Stimulated activated CD8-positive, alpha-beta memory T cell treated with anti-CD3 and anti-CD28 coated beads, Interleukin-12 subunit alpha, Interleukin-12 subunit beta, amount 100 ng/mL, for 24 hours (primary cell): ENCODE data around the gene URAD.

Experiments
- DNase-seq: peaks from one replicate; pipeline ENCODE4 v3.0.0-alpha.2; 2020; ENCODE audit errors: extremely low read depth

The URAD gene

DNA sequence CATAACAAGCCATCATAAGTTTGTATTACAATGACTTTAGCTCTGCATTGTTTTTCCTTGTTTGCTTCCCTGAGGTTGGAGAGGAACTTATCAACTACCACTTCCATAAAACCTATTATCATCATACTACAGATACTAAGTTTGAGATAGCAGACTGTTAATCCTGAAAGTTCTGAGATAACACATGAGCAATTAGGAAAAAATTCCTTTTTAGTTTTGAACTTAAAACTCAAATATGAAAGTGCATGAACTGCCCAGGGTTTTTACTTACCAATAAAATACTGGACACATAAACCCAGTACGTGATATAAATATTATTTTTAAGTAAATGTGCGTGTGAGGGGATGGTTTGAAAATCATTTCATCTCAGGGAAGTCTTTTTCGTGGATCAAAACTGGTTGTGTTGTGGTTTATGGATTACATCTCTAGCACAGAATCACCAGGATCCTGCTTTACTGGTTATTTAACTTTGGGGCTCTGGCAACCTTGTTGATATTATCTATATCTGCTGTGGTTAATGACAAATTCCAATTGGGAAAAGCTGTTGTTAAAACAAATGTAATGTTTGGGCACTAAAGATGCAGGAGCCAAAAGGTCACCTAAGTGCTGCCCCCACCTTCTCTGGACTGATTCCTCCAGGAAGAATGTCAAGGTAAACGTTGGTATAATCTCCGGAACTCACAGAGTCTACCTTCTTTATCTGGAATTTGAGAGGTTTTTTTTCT lies 31.8 kb downstream of the URAD start:
- DNase-seq = no peak

DNA sequence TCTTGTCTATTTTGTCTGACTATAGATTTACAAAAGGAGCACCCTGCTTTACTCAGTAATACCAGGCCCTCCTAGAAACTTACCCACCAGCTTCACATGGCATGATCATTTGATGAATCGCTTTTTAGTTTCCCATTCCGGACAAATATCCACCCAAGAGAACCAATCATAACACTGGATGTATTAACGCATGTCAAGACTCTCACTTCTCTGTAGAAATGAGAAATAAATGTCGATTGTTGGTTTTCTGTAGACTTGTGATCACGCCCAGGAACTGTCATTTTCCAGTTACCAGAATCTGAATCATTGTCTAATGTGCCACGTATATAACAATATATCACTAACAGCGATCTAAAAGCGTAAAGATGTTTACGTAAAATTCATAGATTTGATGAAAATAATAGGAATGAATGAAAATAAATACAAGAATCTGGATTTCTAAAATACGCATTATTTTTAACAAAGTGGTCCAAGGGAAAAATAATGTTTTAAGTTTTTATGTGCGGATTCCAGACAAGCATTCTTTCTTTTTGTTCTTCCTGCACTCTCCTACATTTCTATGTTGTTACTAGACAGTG lies 33.4 kb downstream of the URAD start:
- no peak for DNase-seq

DNA sequence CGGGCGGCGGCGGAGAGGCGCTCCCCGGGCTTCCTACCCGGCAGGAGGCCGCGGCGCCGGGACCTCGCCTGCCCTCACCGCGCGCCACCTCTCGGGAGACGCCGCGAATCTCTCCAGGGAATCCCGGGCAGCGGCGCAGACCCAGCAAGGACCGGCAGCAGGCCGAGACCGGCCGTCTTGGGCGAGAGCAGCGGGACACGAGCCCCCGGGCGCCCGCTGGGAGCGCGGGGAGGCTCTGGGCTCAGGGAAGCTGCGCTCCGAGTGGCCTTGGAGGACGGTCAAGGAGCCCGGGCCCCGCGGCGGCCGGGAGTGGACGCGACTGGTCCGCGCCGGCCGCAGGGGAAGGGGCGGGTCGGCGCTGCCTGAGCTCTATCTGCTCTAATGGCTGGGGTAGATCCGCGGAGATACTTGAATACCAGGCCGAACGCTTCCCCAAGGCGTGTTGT lies 34.1 kb downstream of the URAD start:
- DNase-seq = no peak

DNA sequence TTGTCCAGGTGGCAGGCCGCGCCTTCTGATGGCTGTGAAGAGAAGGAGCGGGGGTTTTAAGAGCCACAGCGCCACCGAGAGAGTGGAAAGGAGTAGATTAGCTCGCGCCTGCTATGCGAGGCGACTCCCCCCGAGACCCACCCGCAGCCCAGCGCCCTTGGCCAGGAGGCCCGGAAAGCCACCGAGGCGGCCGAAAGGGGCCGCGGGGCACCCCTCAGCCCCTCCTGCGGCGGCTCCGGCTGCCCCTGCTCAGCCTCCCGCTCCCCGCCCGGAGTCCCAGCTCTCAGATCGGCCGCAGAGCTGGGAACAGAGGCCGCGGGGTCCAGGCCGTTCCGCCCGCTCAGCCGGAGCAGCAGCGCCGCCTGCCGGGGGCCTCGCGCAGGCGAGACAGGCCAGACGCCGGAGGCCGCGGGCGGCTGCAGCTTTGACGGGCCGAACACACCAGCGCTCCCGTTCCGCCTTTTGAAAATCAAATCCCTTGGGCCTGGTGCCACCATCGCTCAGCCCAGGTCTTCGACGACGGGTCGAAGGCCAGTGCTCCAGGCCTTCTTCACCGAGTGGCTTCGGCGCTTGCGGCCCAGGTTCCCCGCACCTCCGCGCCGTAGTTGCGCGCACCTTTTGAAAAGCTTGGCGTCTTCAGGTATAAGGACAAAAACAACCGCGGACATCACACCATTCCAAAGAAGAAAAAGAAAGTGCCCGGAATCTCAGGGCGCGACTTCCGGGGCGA lies 34.7 kb downstream of the URAD start:
- DNase-seq = peak; percentile 14

DNA sequence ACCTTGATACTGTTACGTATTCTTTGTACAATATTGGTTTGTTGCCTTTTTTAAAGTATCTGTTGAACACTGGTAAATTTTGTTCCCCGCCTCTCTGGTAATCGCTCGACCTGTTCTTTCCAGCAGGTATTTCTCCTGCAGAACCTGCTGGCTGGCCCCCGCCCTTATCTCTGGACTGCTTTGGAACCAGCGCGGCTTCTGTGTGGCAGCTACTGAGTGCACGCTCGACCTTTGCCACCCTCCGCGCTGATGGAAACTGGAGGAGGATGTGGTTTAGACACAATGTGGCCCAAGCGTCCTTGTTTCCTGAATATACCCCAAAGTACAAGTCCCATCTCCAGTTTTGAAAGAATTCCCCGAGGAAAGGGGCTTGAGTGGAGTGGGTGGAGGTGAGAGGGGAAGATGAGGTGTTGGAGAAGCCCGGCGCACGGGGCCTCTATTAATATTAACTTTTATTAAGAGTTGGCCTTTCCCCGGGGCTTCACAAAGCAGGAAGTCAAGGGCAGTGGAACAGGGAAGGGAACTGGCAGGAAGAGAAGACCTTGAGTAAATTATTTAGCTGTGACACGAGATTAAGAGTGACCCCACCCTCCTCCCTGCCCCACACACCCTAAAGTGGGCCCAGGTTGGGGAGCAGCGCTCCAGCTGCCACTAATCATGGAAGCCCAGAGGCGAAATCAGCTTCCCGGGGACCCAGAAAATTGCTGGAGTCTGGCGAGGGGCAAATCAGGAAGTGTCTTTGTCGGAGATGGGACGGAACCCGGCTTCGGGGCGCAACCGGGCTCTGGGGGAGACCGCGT lies 35.4 kb downstream of the URAD start:
- DNase-seq = no peak

DNA sequence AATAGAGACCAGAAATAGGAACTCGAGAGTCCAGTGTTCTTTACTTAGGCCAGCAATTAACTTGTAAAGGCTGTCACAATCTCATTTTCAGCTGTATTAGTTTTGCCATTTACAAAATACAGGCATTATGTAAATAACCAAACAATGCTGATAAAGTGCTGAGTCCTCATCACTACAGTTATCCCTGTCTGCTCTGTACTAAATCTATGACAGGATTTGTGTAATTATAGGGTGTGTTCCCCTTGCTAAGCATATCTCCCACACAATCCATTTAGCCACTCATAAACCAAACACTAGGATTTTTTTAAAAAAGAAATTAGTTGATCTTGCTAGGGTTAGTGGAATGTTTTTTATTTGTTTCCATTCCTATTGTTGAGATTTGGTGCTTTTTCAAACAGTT lies 45.5 kb downstream of the URAD start:
- DNase-seq = no peak

DNA sequence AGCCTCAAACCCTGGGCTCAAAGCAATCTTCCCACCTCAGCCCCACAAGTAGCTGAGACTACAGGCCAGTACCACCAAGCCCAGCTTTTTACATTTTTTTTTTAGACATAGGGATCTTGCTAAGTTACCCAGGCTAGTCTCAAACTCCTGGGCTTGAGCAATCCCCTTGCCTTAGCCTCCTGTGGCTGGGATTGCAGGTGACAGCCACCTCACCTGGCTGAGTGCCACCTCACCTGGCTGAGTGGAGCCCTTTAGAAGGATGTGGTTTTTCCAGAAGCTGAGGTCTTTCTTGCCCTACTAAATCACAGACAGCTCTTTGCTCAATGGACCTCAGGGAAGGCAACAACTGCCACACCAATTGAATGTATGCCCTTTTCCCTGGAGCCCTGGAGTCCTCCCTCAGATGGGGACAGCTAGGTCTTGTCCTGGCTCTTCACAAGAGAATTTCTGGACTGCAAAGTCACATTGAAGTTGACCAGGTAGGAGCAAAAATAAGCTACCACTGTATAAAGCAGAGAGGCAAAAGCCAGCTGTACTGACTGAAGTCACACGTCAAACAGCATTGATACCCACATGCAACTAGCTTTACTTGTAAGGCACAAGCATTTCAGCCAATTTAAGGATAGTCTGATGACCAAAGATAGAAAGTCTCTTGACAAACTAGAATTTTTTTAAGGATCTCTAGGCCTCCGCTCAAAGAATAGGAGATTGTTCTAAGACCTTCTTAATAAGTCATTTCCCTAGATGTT lies 54.7 kb downstream of the URAD start:
- DNase-seq = no peak

DNA sequence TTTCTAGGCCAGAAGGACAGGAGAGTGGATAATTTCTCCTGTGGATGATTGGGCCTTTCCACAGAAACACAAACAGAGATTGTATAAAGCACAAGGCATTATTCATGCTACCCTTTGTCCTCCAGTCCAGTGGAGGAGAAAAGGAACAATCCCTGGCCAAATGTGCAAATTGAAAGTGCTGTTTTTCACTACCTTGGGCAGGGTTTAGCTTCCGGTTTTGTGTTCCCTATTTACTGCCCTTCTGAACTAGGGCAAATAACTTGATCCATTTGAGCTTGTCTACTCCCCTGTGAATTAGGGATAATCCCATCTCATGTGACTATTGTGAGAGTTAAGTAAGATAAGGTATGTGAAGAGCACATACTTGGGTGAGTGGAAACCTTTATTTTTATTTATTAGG lies 55.4 kb downstream of the URAD start:
- DNase-seq = no peak

DNA sequence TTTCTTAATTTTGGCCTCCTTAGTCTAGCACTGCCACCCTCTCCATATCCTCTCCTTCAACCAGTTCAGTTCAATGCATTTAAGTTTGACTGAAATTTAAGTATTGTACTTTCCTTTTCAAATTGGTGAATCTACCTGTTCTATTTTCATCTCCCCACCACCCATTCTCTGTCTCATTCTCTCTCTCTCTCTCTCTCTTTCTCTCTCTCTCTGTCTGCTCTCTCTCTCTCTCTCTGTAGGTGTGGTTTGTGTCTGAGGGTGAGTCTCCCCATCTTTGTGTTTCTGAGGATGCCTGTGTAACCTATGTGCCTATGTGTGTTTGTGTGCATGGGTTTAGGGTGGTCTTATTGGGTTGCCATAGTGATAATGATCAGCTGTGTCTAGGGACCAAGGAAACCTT lies 58.6 kb downstream of the URAD start:
- DNase-seq = no peak

DNA sequence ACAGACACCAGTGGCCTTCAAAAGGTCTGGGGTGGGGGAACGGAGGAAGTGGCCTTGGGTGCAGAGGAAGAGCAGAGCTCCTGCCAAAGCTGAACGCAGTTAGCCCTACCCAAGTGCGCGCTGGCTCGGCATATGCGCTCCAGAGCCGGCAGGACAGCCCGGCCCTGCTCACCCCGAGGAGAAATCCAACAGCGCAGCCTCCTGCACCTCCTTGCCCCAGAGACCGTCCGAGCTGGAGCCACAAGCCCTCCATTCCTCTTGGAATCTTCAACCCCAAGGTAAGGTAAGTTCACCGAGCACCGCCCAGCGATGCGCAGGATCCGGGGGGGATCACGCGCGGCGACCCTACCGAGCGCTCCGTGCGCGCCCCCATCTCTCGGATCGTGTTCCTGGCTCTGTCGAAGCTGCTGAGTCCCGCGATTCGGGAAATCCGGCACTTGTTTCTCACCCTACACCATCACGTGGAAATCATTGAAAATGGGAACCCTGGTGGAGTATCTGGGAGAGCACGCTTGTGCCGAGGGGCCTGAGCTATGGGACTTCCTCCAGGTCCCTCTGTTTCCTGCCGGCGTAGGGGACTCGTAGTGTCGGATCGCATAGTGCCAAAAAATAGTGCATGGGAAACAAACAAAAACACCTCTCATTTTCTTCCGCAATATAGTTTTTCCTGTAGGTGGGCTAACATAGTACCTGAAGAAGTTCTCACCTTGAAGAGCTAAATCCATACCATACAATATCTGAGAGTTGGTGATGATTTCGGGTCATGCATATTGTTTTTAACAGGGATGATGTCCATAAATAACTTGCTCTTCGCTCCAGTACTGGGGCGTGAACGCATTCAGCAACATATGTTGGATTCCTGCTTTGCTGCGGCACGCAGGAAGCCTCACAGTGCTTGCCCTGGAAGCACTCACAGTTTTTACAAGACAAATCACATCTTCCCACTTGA lies 59.4 kb downstream of the URAD start:
- DNase-seq = no peak

DNA sequence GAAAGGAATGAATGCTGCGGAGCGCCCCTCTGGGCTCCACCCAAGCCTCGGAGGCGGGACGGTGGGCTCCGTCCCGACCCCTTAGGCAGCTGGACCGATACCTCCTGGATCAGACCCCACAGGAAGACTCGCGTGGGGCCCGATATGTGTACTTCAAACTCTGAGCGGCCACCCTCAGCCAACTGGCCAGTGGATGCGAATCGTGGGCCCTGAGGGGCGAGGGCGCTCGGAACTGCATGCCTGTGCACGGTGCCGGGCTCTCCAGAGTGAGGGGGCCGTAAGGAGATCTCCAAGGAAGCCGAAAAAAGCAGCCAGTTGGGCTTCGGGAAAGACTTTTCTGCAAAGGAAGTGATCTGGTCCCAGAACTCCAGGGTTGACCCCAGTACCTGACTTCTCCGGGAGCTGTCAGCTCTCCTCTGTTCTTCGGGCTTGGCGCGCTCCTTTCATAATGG lies 60.1 kb downstream of the URAD start:
- no peak for DNase-seq
